Cardiac fibroblast (primary cell): ENCODE data around the gene POLDIP2.

Source experiments
- DNase-seq, 2 donors: peaks; one replicate each; pipeline versions ENCODE4 v3.0.0 to v3.0.0-alpha.2; 2010; ENCODE audit warnings: low read depth in 2 of 2
- H3K4me3 ChIP-seq, 2 donors: replicated peaks in 1 of 2; 1 replicate in 1 of 2; 2 replicates in 1 of 2; pipeline ENCODE4 v1.5.1; 2011; ENCODE audit warnings: low read depth in 2 of 2, low read length in 2 of 2, mild to moderate bottlenecking in 2 of 2, moderate library complexity in 1 of 2
- CTCF ChIP-seq: IDR thresholded peaks from one replicate; pipeline ENCODE4 v1.5.1; 2011; ENCODE audit warnings: low read depth, mild to moderate bottlenecking, low read length, inconsistent platforms

POLDIP2 gene

GRCh38 chr17:28371245-28372202 lies 14.2 kb upstream of the POLDIP2 start, which contains the start of gene SARM1:
TSS of gene SARM1 (plus strand) at chr17:28371694. CDS start at chr17:28372033, 339 bp downstream.
- no peak for TF ChIP-seq CTCF
- DNase-seq: peak; percentile 74 to 90

GRCh38 chr17:28370744-28371103 lies 13.4 kb upstream of the POLDIP2 start:
- TF ChIP-seq CTCF: no peak
- H3K4me3 ChIP-seq: peak overlapping the region in 1 of 2 donors; percentile 34
- DNase-seq: no peak

More at GRCh38 chr17:28371245-28372202, 14.2 kb upstream of the POLDIP2 start, which contains the start of gene SARM1:
- peak within 1 kb of the TSS; percentile 60 to 63 for H3K4me3 ChIP-seq

- H3K4me3 ChIP-seq: peak within 1 kb of the TSS; percentile 34 to 63
- no peak for TF ChIP-seq CTCF
- DNase-seq: peak in 1 of 2 donors; percentile 88
These were observed 12.9 kb upstream of the POLDIP2 start, which contains the start of gene VTN for GRCh38 chr17:28370035-28370743. TSS of gene VTN (minus strand) at chr17:28370307. CDS start at chr17:28370203, 104 bp downstream.

- no peak for TF ChIP-seq CTCF
- no peak overlapping the region for H3K4me3 ChIP-seq
These were observed 12.3 kb upstream of the POLDIP2 start for GRCh38 chr17:28369684-28370034.

GRCh38 chr17:28368915-28369683 lies 11.8 kb upstream of the POLDIP2 start:
- DNase-seq: no peak
- no peak overlapping the region for H3K4me3 ChIP-seq
- no peak for TF ChIP-seq CTCF

More at GRCh38 chr17:28369684-28370034, 12.3 kb upstream of the POLDIP2 start:
- no peak for DNase-seq

- no peak for TF ChIP-seq CTCF
- no peak overlapping the region for H3K4me3 ChIP-seq
- DNase-seq: no peak
These were observed 11.0 kb upstream of the POLDIP2 start for GRCh38 chr17:28368306-28368831.
